K562 (cell line): ENCODE data around the gene IRF2. TPM values are rescaled to one million over a fixed set of nuclear protein-coding genes. Genes with fewer than 3 reads are reported as not detected.

Source experiments
- ARID2 ChIP-seq: fragments of 450-650 bp; IDR thresholded peaks from 2 replicates; pipeline ENCODE4 v1.6.1; 2017; ENCODE audit warnings: antibody characterized with exemption, mild to moderate bottlenecking
- CBX5 ChIP-seq: IDR thresholded peaks from 2 replicates; pipeline ENCODE4 v1.6.1; 2014; ENCODE audit warnings: low read depth, borderline replicate concordance
- EP400 ChIP-seq: fragments of 450-650 bp; IDR thresholded peaks from 2 replicates; pipeline ENCODE4 v1.6.1; 2017; ENCODE audit warnings: antibody characterized with exemption, mild to moderate bottlenecking, moderate library complexity
- EWSR1 ChIP-seq: fragments of 450-650 bp; IDR thresholded peaks from 2 replicates; pipeline ENCODE4 v1.6.1; 2018; ENCODE audit warnings: borderline replicate concordance, mild to moderate bottlenecking, low read depth, moderate library complexity; ENCODE audit not compliant: partially characterized antibody
- HDAC2 ChIP-seq: fragments of 450-650 bp; IDR thresholded peaks from 2 replicates; pipeline ENCODE4 v1.6.1; 2016; ENCODE audit warnings: mild to moderate bottlenecking
- HLTF ChIP-seq: fragments of 450-650 bp; IDR thresholded peaks from 2 replicates; pipeline ENCODE4 v1.6.1; 2016
- JUNB ChIP-seq: fragments of 450-650 bp; formaldehyde crosslinking; conservative IDR thresholded peaks from 2 replicates; pipeline ENCODE4 v1.4.0; 2020; ENCODE audit warnings: mild to moderate bottlenecking
- OTX1 ChIP-seq: fragments of 450-650 bp; formaldehyde crosslinking; IDR thresholded peaks from 2 replicates; pipeline ENCODE4 v1.4.0; 2022; ENCODE audit warnings: mild to moderate bottlenecking
- PRMT5 ChIP-seq: sonication (generic); formaldehyde crosslinking; IDR thresholded peaks from 2 replicates; pipeline ENCODE4 v1.5.0; 2020; ENCODE audit warnings: missing genetic modification reagents
- RBBP5 ChIP-seq: fragments of 200-600 bp; sonication (generic); IDR thresholded peaks from 2 replicates; pipeline ENCODE4 v1.6.1; 2012; ENCODE audit warnings: borderline replicate concordance, mild to moderate bottlenecking, low read length, control low read depth, inconsistent platforms; ENCODE audit not compliant: insufficient read depth, poor library complexity, severe bottlenecking
- RBM15 ChIP-seq: fragments of 200-400 bp; formaldehyde crosslinking; IDR thresholded peaks from 2 replicates; pipeline ENCODE4 v1.6.1; 2018; ENCODE audit warnings: mild to moderate bottlenecking, low read length, moderate library complexity; ENCODE audit not compliant: insufficient read depth
- SREBF2 ChIP-seq: sonication (generic); formaldehyde crosslinking; IDR thresholded peaks from 2 replicates; pipeline ENCODE4 v1.4.0; 2020; ENCODE audit warnings: mild to moderate bottlenecking, missing genetic modification reagents
- ZFP30 ChIP-seq: fragments of 250-450 bp; sonication (Bioruptor Pico); IDR thresholded peaks from 2 replicates; pipeline ENCODE4 v1.8.0; 2022; ENCODE audit warnings: moderate library complexity, mild to moderate bottlenecking, inconsistent platforms, borderline replicate concordance
- ZKSCAN3 ChIP-seq: fragments of 250-450 bp; sonication (Bioruptor Pico); IDR thresholded peaks from 2 replicates; pipeline ENCODE4 v1.4.0; 2020
- ZNF41 ChIP-seq: fragments of 250-450 bp; sonication (Bioruptor Pico); conservative IDR thresholded peaks from 2 replicates; pipeline ENCODE4 v1.4.0; 2020; ENCODE audit warnings: mild to moderate bottlenecking
- ZNF830 ChIP-seq: fragments of 250-450 bp; sonication (Bioruptor Pico); IDR thresholded peaks from 2 replicates; pipeline ENCODE4 v1.5.0; 2021; ENCODE audit warnings: mild to moderate bottlenecking
- polyA plus RNA-seq, 8 experiments: library from polyadenylated mRNA; depleted of rRNA in 4 of 8; stranded (reverse) in 5 of 8; unstranded in 3 of 8; fragments of >200 nt; fragmentation: Nextera tagmentation in 2 of 8; fragmentation: Illumina TruSeq in 1 of 8; extraction: Ambion mirVana in 2 of 8; extraction: Trizol in 1 of 8; gene quantifications; 2 replicates each; pipeline versions ENCODE4 v1.2.1 to v1.2.3, GENCODE V29; 2011 to 2014; ENCODE audit warnings: inconsistent platforms in 1 of 8, missing spikeins in 1 of 8
- total RNA-seq, 7 experiments: library from RNA; depleted of rRNA in 6 of 7; stranded (reverse); fragments of >200 nt in 6 of 7; fragmentation: Illumina TruSeq in 2 of 7; extraction: Trizol in 2 of 7; gene quantifications; 2 replicates each; pipeline versions ENCODE4 v1.2.1 to v1.2.3, GENCODE V29; 2011 to 2021; ENCODE audit warnings: low replicate concordance in 1 of 7
- TF ChIP-seq, protein P1 (sequence below): fragments of 250-450 bp; sonication (Bioruptor Pico); IDR thresholded peaks from 2 replicates; pipeline ENCODE4 v1.6.1; 2021; ENCODE audit warnings: mild to moderate bottlenecking
- TF ChIP-seq, protein P2 (sequence below): sonication (generic); formaldehyde crosslinking; IDR thresholded peaks from 2 replicates; pipeline ENCODE4 v1.9.0; 2022; ENCODE audit warnings: mild to moderate bottlenecking, missing genetic modification reagents
- TF ChIP-seq, protein P3 (sequence below): fragments of 200-800 bp; sonication (Bioruptor generic); IDR thresholded peaks from 2 replicates; pipeline ENCODE4 v1.6.1; 2017; ENCODE audit warnings: missing genetic modification characterization, missing compliant biosample characterization
- TF ChIP-seq, protein P4 (sequence below): sonication (generic); formaldehyde crosslinking; IDR thresholded peaks from 2 replicates; pipeline ENCODE4 v1.8.1; 2022; ENCODE audit warnings: missing genetic modification reagents
- TF ChIP-seq, protein P5 (sequence below): fragments of 450-650 bp; IDR thresholded peaks from 2 replicates; pipeline ENCODE4 v1.6.1; 2018; ENCODE audit warnings: mild to moderate bottlenecking, low read depth; ENCODE audit not compliant: partially characterized antibody
- TF ChIP-seq, protein P6 (sequence below): fragments of 450-650 bp; IDR thresholded peaks from 2 replicates; pipeline ENCODE4 v1.6.1; 2018; ENCODE audit not compliant: partially characterized antibody

The IRF2 gene
- total and polyA plus RNA-seq, 9 of the 15 experiments (the other 6 are each of a cell fraction or from before 2014, with no cell fraction given) = 7.1 to 17.1 (median 11.3) TPM

DNA sequence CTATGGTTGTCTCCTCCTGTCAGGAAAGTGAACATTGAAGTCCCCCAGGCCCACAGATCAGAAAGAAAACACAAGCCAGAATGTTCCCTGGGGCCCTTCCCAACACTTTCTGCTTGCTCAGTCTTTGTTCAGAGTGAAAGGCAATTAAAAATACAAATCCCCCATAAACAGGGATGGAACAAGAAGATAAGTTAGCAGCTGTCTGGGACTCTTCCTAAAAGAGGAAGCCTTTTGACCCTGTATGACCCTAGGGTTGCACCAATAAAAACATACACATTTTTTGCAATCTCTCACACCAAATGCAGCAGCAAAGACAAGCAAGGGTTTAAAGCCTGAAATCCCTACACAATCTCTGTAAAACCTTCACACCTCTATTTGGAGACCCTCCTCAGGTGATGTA lies 22.6 kb downstream of the IRF2 start (continued):
- TF ChIP-seq, protein P1, sequence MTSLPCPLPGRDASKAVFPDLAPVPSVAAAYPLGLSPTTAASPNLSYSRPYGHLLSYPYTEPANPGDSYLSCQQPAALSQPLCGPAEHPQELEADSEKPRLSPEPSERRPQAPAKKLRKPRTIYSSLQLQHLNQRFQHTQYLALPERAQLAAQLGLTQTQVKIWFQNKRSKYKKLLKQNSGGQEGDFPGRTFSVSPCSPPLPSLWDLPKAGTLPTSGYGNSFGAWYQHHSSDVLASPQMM (CRISPR knock-in tag) = no peak
- no peak for TF ChIP-seq OTX1 (CRISPR knock-in tag)
- TF ChIP-seq PRMT5 (CRISPR knock-in tag) = no peak
- no peak for TF ChIP-seq SREBF2 (CRISPR knock-in tag)
- TF ChIP-seq EP400 = no peak
- TF ChIP-seq, protein P2, sequence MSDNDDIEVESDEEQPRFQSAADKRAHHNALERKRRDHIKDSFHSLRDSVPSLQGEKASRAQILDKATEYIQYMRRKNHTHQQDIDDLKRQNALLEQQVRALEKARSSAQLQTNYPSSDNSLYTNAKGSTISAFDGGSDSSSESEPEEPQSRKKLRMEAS (CRISPR knock-in tag) = no peak
- TF ChIP-seq, protein P3, sequence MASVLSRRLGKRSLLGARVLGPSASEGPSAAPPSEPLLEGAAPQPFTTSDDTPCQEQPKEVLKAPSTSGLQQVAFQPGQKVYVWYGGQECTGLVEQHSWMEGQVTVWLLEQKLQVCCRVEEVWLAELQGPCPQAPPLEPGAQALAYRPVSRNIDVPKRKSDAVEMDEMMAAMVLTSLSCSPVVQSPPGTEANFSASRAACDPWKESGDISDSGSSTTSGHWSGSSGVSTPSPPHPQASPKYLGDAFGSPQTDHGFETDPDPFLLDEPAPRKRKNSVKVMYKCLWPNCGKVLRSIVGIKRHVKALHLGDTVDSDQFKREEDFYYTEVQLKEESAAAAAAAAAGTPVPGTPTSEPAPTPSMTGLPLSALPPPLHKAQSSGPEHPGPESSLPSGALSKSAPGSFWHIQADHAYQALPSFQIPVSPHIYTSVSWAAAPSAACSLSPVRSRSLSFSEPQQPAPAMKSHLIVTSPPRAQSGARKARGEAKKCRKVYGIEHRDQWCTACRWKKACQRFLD = peak; percentile 73; the same call in 1 of the 2 replicates
- TF ChIP-seq ZKSCAN3 (CRISPR knock-in tag) = no peak
- no peak for TF ChIP-seq ZNF830 (CRISPR knock-in tag)
- TF ChIP-seq HLTF = no peak
- TF ChIP-seq CBX5 = no peak
- TF ChIP-seq ARID2 = no peak
- no peak for TF ChIP-seq ZNF41 (CRISPR knock-in tag)
- peak; percentile 98 for TF ChIP-seq HDAC2
- TF ChIP-seq RBBP5 = no peak
- TF ChIP-seq, protein P4, sequence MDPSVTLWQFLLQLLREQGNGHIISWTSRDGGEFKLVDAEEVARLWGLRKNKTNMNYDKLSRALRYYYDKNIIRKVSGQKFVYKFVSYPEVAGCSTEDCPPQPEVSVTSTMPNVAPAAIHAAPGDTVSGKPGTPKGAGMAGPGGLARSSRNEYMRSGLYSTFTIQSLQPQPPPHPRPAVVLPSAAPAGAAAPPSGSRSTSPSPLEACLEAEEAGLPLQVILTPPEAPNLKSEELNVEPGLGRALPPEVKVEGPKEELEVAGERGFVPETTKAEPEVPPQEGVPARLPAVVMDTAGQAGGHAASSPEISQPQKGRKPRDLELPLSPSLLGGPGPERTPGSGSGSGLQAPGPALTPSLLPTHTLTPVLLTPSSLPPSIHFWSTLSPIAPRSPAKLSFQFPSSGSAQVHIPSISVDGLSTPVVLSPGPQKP = no peak
- TF ChIP-seq EWSR1 = no peak
- TF ChIP-seq, protein P5, sequence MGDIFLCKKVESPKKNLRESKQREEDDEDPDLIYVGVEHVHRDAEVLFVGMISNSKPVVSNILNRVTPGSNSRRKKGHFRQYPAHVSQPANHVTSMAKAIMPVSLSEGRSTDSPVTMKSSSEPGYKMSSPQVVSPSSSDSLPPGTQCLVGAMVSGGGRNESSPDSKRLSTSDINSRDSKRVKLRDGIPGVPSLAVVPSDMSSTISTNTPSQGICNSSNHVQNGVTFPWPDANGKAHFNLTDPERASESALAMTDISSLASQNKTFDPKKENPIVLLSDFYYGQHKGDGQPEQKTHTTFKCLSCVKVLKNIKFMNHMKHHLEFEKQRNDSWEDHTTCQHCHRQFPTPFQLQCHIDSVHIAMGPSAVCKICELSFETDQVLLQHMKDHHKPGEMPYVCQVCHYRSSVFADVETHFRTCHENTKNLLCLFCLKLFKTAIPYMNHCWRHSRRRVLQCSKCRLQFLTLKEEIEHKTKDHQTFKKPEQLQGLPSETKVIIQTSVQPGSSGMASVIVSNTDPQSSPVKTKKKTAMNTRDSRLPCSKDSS = no peak
- no peak for TF ChIP-seq ZFP30
- TF ChIP-seq JUNB (CRISPR knock-in tag) = no peak
- no peak for TF ChIP-seq RBM15
- TF ChIP-seq, protein P6, sequence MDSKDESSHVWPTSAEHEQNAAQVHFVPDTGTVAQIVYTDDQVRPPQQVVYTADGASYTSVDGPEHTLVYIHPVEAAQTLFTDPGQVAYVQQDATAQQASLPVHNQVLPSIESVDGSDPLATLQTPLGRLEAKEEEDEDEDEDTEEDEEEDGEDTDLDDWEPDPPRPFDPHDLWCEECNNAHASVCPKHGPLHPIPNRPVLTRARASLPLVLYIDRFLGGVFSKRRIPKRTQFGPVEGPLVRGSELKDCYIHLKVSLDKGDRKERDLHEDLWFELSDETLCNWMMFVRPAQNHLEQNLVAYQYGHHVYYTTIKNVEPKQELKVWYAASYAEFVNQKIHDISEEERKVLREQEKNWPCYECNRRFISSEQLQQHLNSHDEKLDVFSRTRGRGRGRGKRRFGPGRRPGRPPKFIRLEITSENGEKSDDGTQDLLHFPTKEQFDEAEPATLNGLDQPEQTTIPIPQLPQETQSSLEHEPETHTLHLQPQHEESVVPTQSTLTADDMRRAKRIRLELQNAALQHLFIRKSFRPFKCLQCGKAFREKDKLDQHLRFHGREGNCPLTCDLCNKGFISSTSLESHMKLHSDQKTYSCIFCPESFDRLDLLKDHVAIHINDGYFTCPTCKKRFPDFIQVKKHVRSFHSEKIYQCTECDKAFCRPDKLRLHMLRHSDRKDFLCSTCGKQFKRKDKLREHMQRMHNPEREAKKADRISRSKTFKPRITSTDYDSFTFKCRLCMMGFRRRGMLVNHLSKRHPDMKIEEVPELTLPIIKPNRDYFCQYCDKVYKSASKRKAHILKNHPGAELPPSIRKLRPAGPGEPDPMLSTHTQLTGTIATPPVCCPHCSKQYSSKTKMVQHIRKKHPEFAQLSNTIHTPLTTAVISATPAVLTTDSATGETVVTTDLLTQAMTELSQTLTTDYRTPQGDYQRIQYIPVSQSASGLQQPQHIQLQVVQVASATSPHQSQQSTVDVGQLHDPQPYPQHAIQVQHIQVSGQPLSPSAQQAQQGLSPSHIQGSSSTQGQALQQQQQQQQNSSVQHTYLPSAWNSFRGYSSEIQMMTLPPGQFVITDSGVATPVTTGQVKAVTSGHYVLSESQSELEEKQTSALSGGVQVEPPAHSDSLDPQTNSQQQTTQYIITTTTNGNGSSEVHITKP = no peak
